ENCODE results near the gene AQP6. TPM values are rescaled to one million over a fixed set of nuclear protein-coding genes. Genes with fewer than 3 reads are reported as not detected.

AQP6 gene
- total RNA-seq, 1 donor from 2014 or later = not detected

- H3K27ac Mint-ChIP-seq (ENCODE audit: unreplicated experiment) = no peak overlapping the region
- H3K4me3 Mint-ChIP-seq (ENCODE audit: unreplicated experiment) = peak overlapping the region; percentile 38
- no peaks in the 10 kb centered on the region for H3K9me3 Mint-ChIP-seq (ENCODE audit: low read depth)
- H3K36me3 Mint-ChIP-seq (ENCODE audit: low read depth) = no peaks in the 10 kb centered on the region
- TF ChIP-seq, protein P1, sequence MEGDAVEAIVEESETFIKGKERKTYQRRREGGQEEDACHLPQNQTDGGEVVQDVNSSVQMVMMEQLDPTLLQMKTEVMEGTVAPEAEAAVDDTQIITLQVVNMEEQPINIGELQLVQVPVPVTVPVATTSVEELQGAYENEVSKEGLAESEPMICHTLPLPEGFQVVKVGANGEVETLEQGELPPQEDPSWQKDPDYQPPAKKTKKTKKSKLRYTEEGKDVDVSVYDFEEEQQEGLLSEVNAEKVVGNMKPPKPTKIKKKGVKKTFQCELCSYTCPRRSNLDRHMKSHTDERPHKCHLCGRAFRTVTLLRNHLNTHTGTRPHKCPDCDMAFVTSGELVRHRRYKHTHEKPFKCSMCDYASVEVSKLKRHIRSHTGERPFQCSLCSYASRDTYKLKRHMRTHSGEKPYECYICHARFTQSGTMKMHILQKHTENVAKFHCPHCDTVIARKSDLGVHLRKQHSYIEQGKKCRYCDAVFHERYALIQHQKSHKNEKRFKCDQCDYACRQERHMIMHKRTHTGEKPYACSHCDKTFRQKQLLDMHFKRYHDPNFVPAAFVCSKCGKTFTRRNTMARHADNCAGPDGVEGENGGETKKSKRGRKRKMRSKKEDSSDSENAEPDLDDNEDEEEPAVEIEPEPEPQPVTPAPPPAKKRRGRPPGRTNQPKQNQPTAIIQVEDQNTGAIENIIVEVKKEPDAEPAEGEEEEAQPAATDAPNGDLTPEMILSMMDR (IDR thresholded peaks at IDR 0.05) = no peak
- DNase-seq (ENCODE audit: low spot score) = no peak
- H3K4me1 Mint-ChIP-seq (ENCODE audit: low read depth) = peaks cover 28% of the 10 kb centered on the region
- H3K27me3 Mint-ChIP-seq (ENCODE audit: low read depth) = peaks cover 15% of the 10 kb centered on the region
Measured at GRCh38 chr12:49961993-49962764, 10.6 kb upstream of the AQP6 start.

- H3K27me3 Mint-ChIP-seq (ENCODE audit: low read depth) = peaks cover 14% of the 10 kb centered on the region
- H3K9me3 Mint-ChIP-seq (ENCODE audit: low read depth) = no peaks in the 10 kb centered on the region
- no peaks in the 10 kb centered on the region for H3K36me3 Mint-ChIP-seq (ENCODE audit: low read depth)
- H3K27ac Mint-ChIP-seq (ENCODE audit: unreplicated experiment) = no peak overlapping the region
- TF ChIP-seq, protein P1 (IDR thresholded peaks at IDR 0.05) = no peak
- H3K4me1 Mint-ChIP-seq (ENCODE audit: low read depth) = peaks cover 29% of the 10 kb centered on the region
- no peak overlapping the region for H3K4me3 Mint-ChIP-seq (ENCODE audit: unreplicated experiment)
- no peak for DNase-seq (ENCODE audit: low spot score)
Measured at GRCh38 chr12:49962861-49963765, 9.6 kb upstream of the AQP6 start.

GRCh38 chr12:49963976-49964815, 8.6 kb upstream of the AQP6 start:
- Mint-ChIP-seq H3K27me3 (ENCODE audit: low read depth) (peaks cover 14% of the 10 kb centered on the region), H3K9me3 (ENCODE audit: low read depth) (no peaks in the 10 kb centered on the region), H3K36me3 (ENCODE audit: low read depth) (no peaks in the 10 kb centered on the region), H3K4me1 (ENCODE audit: low read depth) (peaks cover 28% of the 10 kb centered on the region), H3K4me3 (ENCODE audit: unreplicated experiment) (no peak overlapping the region), H3K27ac (ENCODE audit: unreplicated experiment) (no peak overlapping the region)
- TF ChIP-seq, protein P1 (IDR thresholded peaks at IDR 0.05) = no peak
- peak; percentile 15 for DNase-seq (ENCODE audit: low spot score)

GRCh38 chr12:49964849-49965624, 7.7 kb upstream of the AQP6 start:
- peak; percentile 67 for DNase-seq (ENCODE audit: low spot score)
- no peak overlapping the region for H3K4me3 Mint-ChIP-seq (ENCODE audit: unreplicated experiment)
- H3K27me3 Mint-ChIP-seq (ENCODE audit: low read depth) = peaks cover 14% of the 10 kb centered on the region

More at GRCh38 chr12:49964849-49965624, 7.7 kb upstream of the AQP6 start:
- no peaks in the 10 kb centered on the region for H3K36me3 Mint-ChIP-seq (ENCODE audit: low read depth)
- no peaks in the 10 kb centered on the region for H3K9me3 Mint-ChIP-seq (ENCODE audit: low read depth)
- no peak overlapping the region for H3K27ac Mint-ChIP-seq (ENCODE audit: unreplicated experiment)
- H3K4me1 Mint-ChIP-seq (ENCODE audit: low read depth) = peaks cover 19% of the 10 kb centered on the region
- TF ChIP-seq, protein P1 (IDR thresholded peaks at IDR 0.05) = no peak
